ENCODE results near the gene CCNB1. TPM values are rescaled to one million over a fixed set of nuclear protein-coding genes. Genes with fewer than 3 reads are reported as not detected.
"Not testable (repeated sequence)": the region's sequence is repeated elsewhere in the genome, so short reads cannot be mapped to it uniquely, and the experiment has no call there.

Gene CCNB1
- total RNA-seq, 1 donor = 22.4 TPM

- no peaks in the 10 kb centered on the region for H3K79me2 ChIP-seq (ENCODE audit: insufficient read depth, low read length)
- H3K4me1 ChIP-seq (ENCODE audit: insufficient read depth, low read length) = peaks cover 3% of the 10 kb centered on the region
- H3K27ac ChIP-seq (ENCODE audit: low read depth, low read length) = no peak overlapping the region
- no peak overlapping the region for H2AFZ ChIP-seq (ENCODE audit: low read length)
- H3K27me3 ChIP-seq (ENCODE audit: insufficient read depth, low read length) = no peaks in the 10 kb centered on the region
- peaks cover 5% of the 10 kb centered on the region for H3K36me3 ChIP-seq (ENCODE audit: insufficient read depth, low read length)
- H4K20me1 ChIP-seq (ENCODE audit: insufficient read depth, low read length) = peaks cover 2% of the 10 kb centered on the region
- H3K4me2 ChIP-seq (ENCODE audit: insufficient read depth, low read length) = no peak overlapping the region
- no peak overlapping the region for H3K4me3 ChIP-seq (ENCODE audit: insufficient read depth, low read length)
- TF ChIP-seq, protein P1, sequence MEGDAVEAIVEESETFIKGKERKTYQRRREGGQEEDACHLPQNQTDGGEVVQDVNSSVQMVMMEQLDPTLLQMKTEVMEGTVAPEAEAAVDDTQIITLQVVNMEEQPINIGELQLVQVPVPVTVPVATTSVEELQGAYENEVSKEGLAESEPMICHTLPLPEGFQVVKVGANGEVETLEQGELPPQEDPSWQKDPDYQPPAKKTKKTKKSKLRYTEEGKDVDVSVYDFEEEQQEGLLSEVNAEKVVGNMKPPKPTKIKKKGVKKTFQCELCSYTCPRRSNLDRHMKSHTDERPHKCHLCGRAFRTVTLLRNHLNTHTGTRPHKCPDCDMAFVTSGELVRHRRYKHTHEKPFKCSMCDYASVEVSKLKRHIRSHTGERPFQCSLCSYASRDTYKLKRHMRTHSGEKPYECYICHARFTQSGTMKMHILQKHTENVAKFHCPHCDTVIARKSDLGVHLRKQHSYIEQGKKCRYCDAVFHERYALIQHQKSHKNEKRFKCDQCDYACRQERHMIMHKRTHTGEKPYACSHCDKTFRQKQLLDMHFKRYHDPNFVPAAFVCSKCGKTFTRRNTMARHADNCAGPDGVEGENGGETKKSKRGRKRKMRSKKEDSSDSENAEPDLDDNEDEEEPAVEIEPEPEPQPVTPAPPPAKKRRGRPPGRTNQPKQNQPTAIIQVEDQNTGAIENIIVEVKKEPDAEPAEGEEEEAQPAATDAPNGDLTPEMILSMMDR (IDR thresholded peaks at IDR 0.05; ENCODE audit: extremely low read depth, low read depth, low read length) = no peak
- no peaks in the 10 kb centered on the region for H3K9me3 ChIP-seq (ENCODE audit: low read depth, low read length)
- DNase-seq (ENCODE audit: insufficient read length, low spot score, missing footprints) = no peak
These were observed 32.8 kb upstream of the CCNB1 start for GRCh38 chr5:69134126-69134525.

DNA sequence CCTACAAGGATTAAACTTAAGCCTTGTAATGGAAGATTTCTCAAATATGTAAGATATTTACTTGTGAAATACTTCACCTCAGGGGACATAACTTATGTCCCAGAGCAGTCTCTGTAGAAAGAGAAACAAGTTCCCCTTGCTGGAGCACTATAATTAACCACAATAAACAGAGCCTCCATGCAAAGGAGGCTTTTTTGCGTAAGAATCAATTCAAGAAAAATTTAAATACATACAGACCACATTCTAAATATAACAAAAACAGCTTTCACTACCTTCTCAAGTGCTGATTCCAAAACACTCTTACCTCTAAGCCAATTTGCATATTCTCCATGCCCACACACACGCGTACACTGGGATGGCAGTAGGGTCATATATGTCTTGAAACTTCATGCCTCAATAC lies 30.7 kb upstream of the CCNB1 start:
- Histone ChIP-seq H3K4me1 (ENCODE audit: insufficient read depth, low read length) (no peaks in the 10 kb centered on the region), H3K27ac (ENCODE audit: low read depth, low read length) (no peak overlapping the region), H4K20me1 (ENCODE audit: insufficient read depth, low read length) (no peaks in the 10 kb centered on the region), H2AFZ (ENCODE audit: low read length) (no peak overlapping the region), H3K36me3 (ENCODE audit: insufficient read depth, low read length) (peaks cover 5% of the 10 kb centered on the region), H3K4me3 (ENCODE audit: insufficient read depth, low read length) (no peak overlapping the region), H3K79me2 (ENCODE audit: insufficient read depth, low read length) (no peaks in the 10 kb centered on the region), H3K9me3 (ENCODE audit: low read depth, low read length) (peaks cover 4% of the 10 kb centered on the region), H3K4me2 (ENCODE audit: insufficient read depth, low read length) (no peak overlapping the region), H3K27me3 (ENCODE audit: insufficient read depth, low read length) (no peaks in the 10 kb centered on the region)
- DNase-seq (ENCODE audit: insufficient read length, low spot score, missing footprints) = no peak
- TF ChIP-seq, protein P1 (IDR thresholded peaks at IDR 0.05; ENCODE audit: extremely low read depth, low read depth, low read length) = no peak

DNA sequence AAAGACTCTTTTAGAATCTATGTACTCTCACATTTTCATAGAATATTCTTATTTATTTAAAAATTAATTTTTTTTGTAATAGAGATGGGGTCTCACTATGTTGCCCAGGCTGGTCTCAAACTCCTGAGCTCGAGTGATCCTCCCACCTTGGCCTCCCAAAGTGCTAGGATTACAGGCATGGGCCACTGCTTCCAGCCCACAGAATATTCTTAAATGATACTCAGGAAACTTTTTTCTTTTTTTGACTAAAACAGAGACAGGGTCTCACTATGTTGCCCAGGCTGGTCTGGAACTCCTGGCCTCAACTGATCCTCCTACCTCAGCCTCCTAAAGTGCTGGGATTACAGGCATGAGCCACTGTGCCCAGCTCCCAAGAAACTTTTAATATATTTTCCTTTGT lies 29.7 kb upstream of the CCNB1 start:
- H3K79me2 ChIP-seq (ENCODE audit: insufficient read depth, low read length); H4K20me1 ChIP-seq (ENCODE audit: insufficient read depth, low read length); DNase-seq (ENCODE audit: insufficient read length, low spot score, missing footprints): not testable (repeated sequence)

GRCh38 chr5:69137807-69138206 lies 29.1 kb upstream of the CCNB1 start:
- Histone ChIP-seq H3K4me3 (ENCODE audit: insufficient read depth, low read length) (no peak overlapping the region), H2AFZ (ENCODE audit: low read length) (no peak overlapping the region), H4K20me1 (ENCODE audit: insufficient read depth, low read length) (no peaks in the 10 kb centered on the region), H3K4me2 (ENCODE audit: insufficient read depth, low read length) (no peak overlapping the region), H3K27me3 (ENCODE audit: insufficient read depth, low read length) (no peaks in the 10 kb centered on the region), H3K9me3 (ENCODE audit: low read depth, low read length) (peaks cover 4% of the 10 kb centered on the region), H3K4me1 (ENCODE audit: insufficient read depth, low read length) (no peaks in the 10 kb centered on the region), H3K27ac (ENCODE audit: low read depth, low read length) (no peak overlapping the region), H3K79me2 (ENCODE audit: insufficient read depth, low read length) (no peaks in the 10 kb centered on the region), H3K36me3 (ENCODE audit: insufficient read depth, low read length) (no peaks in the 10 kb centered on the region)
- TF ChIP-seq, protein P1 (IDR thresholded peaks at IDR 0.05; ENCODE audit: extremely low read depth, low read depth, low read length) = no peak
- no peak for DNase-seq (ENCODE audit: insufficient read length, low spot score, missing footprints)

More for the DNA sequence above, 29.7 kb upstream of the CCNB1 start:
- not testable (repeated sequence) for H3K9me3 ChIP-seq (ENCODE audit: low read depth, low read length); H3K4me2 ChIP-seq (ENCODE audit: insufficient read depth, low read length); H3K36me3 ChIP-seq (ENCODE audit: insufficient read depth, low read length); H3K27ac ChIP-seq (ENCODE audit: low read depth, low read length); H2AFZ ChIP-seq (ENCODE audit: low read length); H3K4me1 ChIP-seq (ENCODE audit: insufficient read depth, low read length); H3K4me3 ChIP-seq (ENCODE audit: insufficient read depth, low read length); H3K27me3 ChIP-seq (ENCODE audit: insufficient read depth, low read length)

Measured in osteoblast (primary cell).